K562 (cell line): Measurements from ENCODE around the gene SCARF2. TPM values are rescaled to one million over a fixed set of nuclear protein-coding genes. Genes with fewer than 3 reads are reported as not detected.

Experiments
- CBX8 ChIP-seq: fragments of 200-600 bp; sonication (generic); IDR thresholded peaks from 2 replicates; pipeline ENCODE4 v1.6.1; 2012; ENCODE audit warnings: borderline replicate concordance, mixed run types, low read depth, mild to moderate bottlenecking, moderate library complexity, mixed read lengths, low read length, control low read depth, inconsistent platforms; ENCODE audit not compliant: poor library complexity, severe bottlenecking; ENCODE audit errors: extremely low read depth
- DLX4 ChIP-seq: fragments of 250-450 bp; sonication (Bioruptor Pico); IDR thresholded peaks from 2 replicates; pipeline ENCODE4 v1.6.1; 2021; ENCODE audit warnings: mild to moderate bottlenecking
- GTF2A2 ChIP-seq: IDR thresholded peaks from 2 replicates; pipeline ENCODE4 v1.6.1; 2016; ENCODE audit warnings: mild to moderate bottlenecking, missing genetic modification characterization, missing compliant biosample characterization
- HES1 ChIP-seq: fragments of 450-650 bp; IDR thresholded peaks from 2 replicates; pipeline ENCODE4 v1.6.1; 2016; ENCODE audit warnings: low read depth, mild to moderate bottlenecking, moderate library complexity
- KDM2B ChIP-seq: fragments of 250-450 bp; sonication (Bioruptor Pico); IDR thresholded peaks from 2 replicates; pipeline ENCODE4 v1.8.0; 2021; ENCODE audit warnings: mild to moderate bottlenecking, moderate library complexity
- MAX ChIP-seq: sonication (generic); formaldehyde crosslinking; IDR thresholded peaks from 2 replicates; pipeline ENCODE4 v1.9.0; 2022; ENCODE audit warnings: mild to moderate bottlenecking, missing genetic modification reagents
- NCOA4 ChIP-seq: fragments of 450-650 bp; IDR thresholded peaks from 2 replicates; pipeline ENCODE4 v1.6.1; 2018; ENCODE audit warnings: mild to moderate bottlenecking; ENCODE audit not compliant: partially characterized antibody
- PML ChIP-seq: IDR thresholded peaks from 2 replicates; pipeline ENCODE4 v1.6.1; 2012; ENCODE audit warnings: low read length, inconsistent platforms
- REST ChIP-seq, 2 experiments: fragments of 450-650 bp; formaldehyde crosslinking in 1 of 2; IDR thresholded peaks; 2 replicates each; pipeline versions ENCODE4 v1.4.0 to v1.6.1; 2014 to 2020; ENCODE audit warnings: mild to moderate bottlenecking in 2 of 2, borderline replicate concordance in 1 of 2, low read depth in 1 of 2
- SNAPC5 ChIP-seq: fragments of 250-450 bp; sonication (Bioruptor Pico); IDR thresholded peaks from 2 replicates; pipeline ENCODE4 v1.8.0; 2021; ENCODE audit warnings: moderate library complexity, mild to moderate bottlenecking, inconsistent platforms
- SNRNP70 ChIP-seq: fragments of 200-400 bp; formaldehyde crosslinking; optimal IDR thresholded peaks from 2 replicates; pipeline ENCODE3; 2017; ENCODE audit warnings: low read depth, low read length
- TCF7L2 ChIP-seq: fragments of 150-350 bp; IDR thresholded peaks from 2 replicates; pipeline ENCODE4 v1.6.1; 2016; ENCODE audit warnings: low read depth, mild to moderate bottlenecking, low read length, moderate library complexity
- ZNF184 ChIP-seq: sonication (generic); formaldehyde crosslinking; IDR thresholded peaks from 2 replicates; pipeline ENCODE4 v1.5.0; 2020; ENCODE audit warnings: missing genetic modification reagents
- ZNF589 ChIP-seq: fragments of 200-800 bp; sonication (Bioruptor generic); IDR thresholded peaks from 2 replicates; pipeline ENCODE4 v1.6.1; 2016; ENCODE audit warnings: low read depth, missing genetic modification characterization, missing compliant biosample characterization
- ZNF780A ChIP-seq: fragments of 250-450 bp; sonication (Bioruptor Pico); IDR thresholded peaks from 2 replicates; pipeline ENCODE4 v1.5.0; 2021; ENCODE audit warnings: mild to moderate bottlenecking
- polyA plus RNA-seq, 8 experiments: library from polyadenylated mRNA; depleted of rRNA in 4 of 8; stranded (reverse) in 5 of 8; unstranded in 3 of 8; fragments of >200 nt; fragmentation: Nextera tagmentation in 2 of 8; fragmentation: Illumina TruSeq in 1 of 8; extraction: Ambion mirVana in 2 of 8; extraction: Trizol in 1 of 8; gene quantifications; 2 replicates each; pipeline versions ENCODE4 v1.2.1 to v1.2.3, GENCODE V29; 2011 to 2014; ENCODE audit warnings: inconsistent platforms in 1 of 8, missing spikeins in 1 of 8
- total RNA-seq, 7 experiments: library from RNA; depleted of rRNA in 6 of 7; stranded (reverse); fragments of >200 nt in 6 of 7; fragmentation: Illumina TruSeq in 2 of 7; extraction: Trizol in 2 of 7; gene quantifications; 2 replicates each; pipeline versions ENCODE4 v1.2.1 to v1.2.3, GENCODE V29; 2011 to 2021; ENCODE audit warnings: low replicate concordance in 1 of 7

The SCARF2 gene
- total and polyA plus RNA-seq, 9 of the 15 experiments (the other 6 are each of a cell fraction or from before 2014, with no cell fraction given) = 0.06 to 0.32 (median 0.21) TPM; not detected in 5

GRCh38 chr22:20469110-20469868 lies 31.7 kb upstream of the SCARF2 start (continued):
- no peak for TF ChIP-seq REST (IDR thresholded peaks at IDR 0.05; ENCODE audit: borderline replicate concordance)
- TF ChIP-seq REST (CRISPR knock-in tag; IDR thresholded peaks at IDR 0.05; ENCODE audit: low read depth) = no peak
- TF ChIP-seq DLX4 = no peak
- no peak for TF ChIP-seq ZNF589
- TF ChIP-seq KDM2B (CRISPR knock-in tag) = no peak
- no peak for TF ChIP-seq PML
- TF ChIP-seq CBX8 = no peak
- no peak for TF ChIP-seq ZNF184 (CRISPR knock-in tag)
- TF ChIP-seq SNRNP70 = no peak
- TF ChIP-seq MAX (CRISPR knock-in tag) = peak; percentile 27; the same call in 1 of the 2 replicates
- no peak for TF ChIP-seq HES1
- TF ChIP-seq TCF7L2 = no peak
- no peak for TF ChIP-seq SNAPC5 (CRISPR knock-in tag)
- peak; percentile 61 for TF ChIP-seq NCOA4
- no peak for TF ChIP-seq ZNF780A
- TF ChIP-seq GTF2A2 = no peak
